H9 (cell line): Measurements from ENCODE around the gene PITX1. TPM values are rescaled to one million over a fixed set of nuclear protein-coding genes. Genes with fewer than 3 reads are reported as not detected.

ENCODE experiments used
- DNase-seq: peaks from one replicate; pipeline ENCODE4 v3.0.0-alpha.2; 2017
- H2AFZ ChIP-seq: one replicate; pipeline ENCODE4 v1.6.1; 2013; ENCODE audit warnings: mild to moderate bottlenecking, low read length, control low read depth, moderate library complexity
- H2AK5ac ChIP-seq: 2 replicates; pipeline ENCODE4 v1.6.1; 2013; ENCODE audit warnings: low read length, control low read depth, mixed read lengths; ENCODE audit not compliant: insufficient read length
- H2BK120ac ChIP-seq: one replicate; pipeline ENCODE4 v1.6.1; 2013; ENCODE audit warnings: low read depth, mild to moderate bottlenecking, low read length, control low read depth, inconsistent platforms; ENCODE audit not compliant: poor library complexity, severe bottlenecking
- H2BK12ac ChIP-seq: 2 replicates; pipeline ENCODE4 v1.6.1; 2013; ENCODE audit warnings: low read length, control low read depth, mixed read lengths, low read depth; ENCODE audit not compliant: insufficient read length
- H2BK15ac ChIP-seq: 2 replicates; pipeline ENCODE4 v1.6.1; 2013; ENCODE audit warnings: low read depth, low read length, control low read depth
- H2BK20ac ChIP-seq: one replicate; pipeline ENCODE4 v1.6.1; 2013; ENCODE audit warnings: low read depth, mild to moderate bottlenecking, low read length, control low read depth, inconsistent platforms; ENCODE audit not compliant: poor library complexity, severe bottlenecking
- H2BK5ac ChIP-seq: 2 replicates; pipeline ENCODE4 v1.6.1; 2013; ENCODE audit warnings: low read length, control low read depth, mixed read lengths; ENCODE audit not compliant: insufficient read length
- H3K14ac ChIP-seq: 2 replicates; pipeline ENCODE4 v1.6.1; 2013; ENCODE audit warnings: low read length, control low read depth; ENCODE audit not compliant: insufficient read depth
- H3K18ac ChIP-seq: 2 replicates; pipeline ENCODE4 v1.6.1; 2013; ENCODE audit warnings: low read depth, mild to moderate bottlenecking, mixed read lengths, low read length, control low read depth; ENCODE audit not compliant: insufficient read length
- H3K23ac ChIP-seq: 2 replicates; pipeline ENCODE4 v1.6.1; 2013; ENCODE audit warnings: low read length, control low read depth, mixed read lengths, low read depth; ENCODE audit not compliant: insufficient read length
- H3K23me2 ChIP-seq: 2 replicates; pipeline ENCODE4 v1.6.1; 2013; ENCODE audit warnings: low read depth, mild to moderate bottlenecking, mixed read lengths, low read length, control low read depth; ENCODE audit not compliant: insufficient read length, poor library complexity, severe bottlenecking
- H3K27ac ChIP-seq: 2 replicates; pipeline ENCODE4 v1.5.1; 2013; ENCODE audit warnings: low read length, control low read depth, mixed read lengths, low read depth; ENCODE audit not compliant: insufficient read length
- H3K27me3 ChIP-seq: 2 replicates; pipeline ENCODE4 v1.6.1; 2013; ENCODE audit warnings: low read length, control low read depth, inconsistent platforms; ENCODE audit not compliant: insufficient read depth
- H3K4ac ChIP-seq: 2 replicates; pipeline ENCODE4 v1.6.1; 2013; ENCODE audit warnings: low read depth, mild to moderate bottlenecking, control low read depth, inconsistent platforms, low read length, moderate library complexity
- H3K4me1 ChIP-seq: 2 replicates; pipeline ENCODE4 v1.6.1; 2013; ENCODE audit warnings: low read length, control low read depth, inconsistent platforms; ENCODE audit not compliant: insufficient read depth
- H3K4me2 ChIP-seq: 2 replicates; pipeline ENCODE4 v1.6.1; 2013; ENCODE audit warnings: low read length, control low read depth, mixed read lengths; ENCODE audit not compliant: insufficient read length, insufficient read depth
- H3K56ac ChIP-seq: 2 replicates; pipeline ENCODE4 v1.6.1; 2013; ENCODE audit warnings: low read depth, mild to moderate bottlenecking, mixed read lengths, low read length, control low read depth; ENCODE audit not compliant: insufficient read length
- H3K79me1 ChIP-seq: 2 replicates; pipeline ENCODE4 v1.6.1; 2013; ENCODE audit warnings: low read depth, mild to moderate bottlenecking, moderate library complexity, low read length, control low read depth, inconsistent platforms; ENCODE audit not compliant: insufficient read depth, poor library complexity, severe bottlenecking
- H3K79me2 ChIP-seq: 2 replicates; pipeline ENCODE4 v1.6.1; 2013; ENCODE audit warnings: low read length, control low read depth, inconsistent platforms; ENCODE audit not compliant: insufficient read depth
- H3K9ac ChIP-seq: 2 replicates; pipeline ENCODE4 v1.6.1; 2013; ENCODE audit warnings: low read length, control low read depth, mixed read lengths; ENCODE audit not compliant: insufficient read length; ENCODE audit errors: extremely low read depth
- H3K9me3 ChIP-seq: one replicate; pipeline ENCODE4 v1.6.1; 2013; ENCODE audit warnings: low read depth, low read length, inconsistent platforms; ENCODE audit not compliant: control insufficient read depth
- H3T11ph ChIP-seq: one replicate; pipeline ENCODE4 v1.6.1; 2013; ENCODE audit warnings: mild to moderate bottlenecking, low read length, control low read depth, inconsistent platforms
- H4K20me1 ChIP-seq: one replicate; pipeline ENCODE4 v1.6.1; 2013; ENCODE audit not compliant: control insufficient read depth, insufficient read length, insufficient read depth
- H4K5ac ChIP-seq: 2 replicates; pipeline ENCODE4 v1.6.1; 2013; ENCODE audit warnings: low read depth, mild to moderate bottlenecking, mixed read lengths, low read length, control low read depth; ENCODE audit not compliant: insufficient read length
- H4K8ac ChIP-seq: replicated peaks from 2 replicates; pipeline ENCODE4 v1.6.1; 2013; ENCODE audit warnings: low read length, control low read depth, mixed read lengths, low read depth; ENCODE audit not compliant: insufficient read length
- H4K91ac ChIP-seq: 2 replicates; pipeline ENCODE4 v1.6.1; 2013; ENCODE audit warnings: low read depth, mild to moderate bottlenecking, moderate library complexity, mixed read lengths, low read length, control low read depth; ENCODE audit not compliant: insufficient read length
- H3K27ac Mint-ChIP-seq, 3 experiments: 2 replicates in 2 of 3; 3 replicates in 1 of 3; pipeline ENCODE4 v1.8.0; 2020 to 2021; ENCODE audit warnings: mixed read lengths in 3 of 3, mild to moderate bottlenecking in 1 of 3, moderate library complexity in 1 of 3
- H3K27me3 Mint-ChIP-seq: 2 replicates; pipeline ENCODE4 v1.8.0; 2021; ENCODE audit warnings: low read depth, mild to moderate bottlenecking, moderate library complexity, mixed read lengths
- H3K36me3 Mint-ChIP-seq, 3 experiments: 2 replicates in 2 of 3; 3 replicates in 1 of 3; pipeline ENCODE4 v1.8.0; 2020 to 2021; ENCODE audit warnings: low read depth in 3 of 3, mixed read lengths in 3 of 3; ENCODE audit not compliant: insufficient read depth in 1 of 3
- H3K4me1 Mint-ChIP-seq, 2 experiments: 2 replicates each; pipeline ENCODE4 v1.8.0; 2020; ENCODE audit warnings: mixed read lengths in 2 of 2
- H3K4me3 Mint-ChIP-seq, 2 experiments: 2 replicates in 1 of 2; 3 replicates in 1 of 2; pipeline ENCODE4 v1.8.0; 2020 to 2021; ENCODE audit warnings: mild to moderate bottlenecking in 2 of 2, mixed read lengths in 2 of 2, moderate library complexity in 1 of 2
- H3K9me3 Mint-ChIP-seq, 2 experiments: 2 replicates in 1 of 2; 3 replicates in 1 of 2; pipeline ENCODE4 v1.8.0; 2020; ENCODE audit warnings: mild to moderate bottlenecking in 2 of 2, mixed read lengths in 2 of 2, moderate library complexity in 1 of 2
- whole genome bisulfite sequencing: extraction: QIAGEN DNeasy Blood & Tissue Kit; methylation state at CpG from one replicate; pipeline ENCODE4 v1.1.7; 2013; ENCODE audit warnings: missing lambda C conversion rate, low lambda C conversion rate, mixed read lengths; ENCODE audit not compliant: insufficient read length; ENCODE audit errors: extremely low coverage; 5-methylcytosine and 5-hydroxymethylcytosine counted together
- total RNA-seq: library from RNA; stranded (reverse); gene quantifications from 2 replicates; pipeline ENCODE4 v1.2.1, GENCODE V29; 2021
- TF ChIP-seq, protein P1 (sequence below): fragments of 200-600 bp; sonication (generic); conservative IDR thresholded peaks from 3 replicates; pipeline ENCODE4 v1.8.0; 2021; ENCODE audit warnings: antibody characterized with exemption, mild to moderate bottlenecking

PITX1 gene
- total RNA-seq, 1 experiment from 2014 or later, result not detected

DNA sequence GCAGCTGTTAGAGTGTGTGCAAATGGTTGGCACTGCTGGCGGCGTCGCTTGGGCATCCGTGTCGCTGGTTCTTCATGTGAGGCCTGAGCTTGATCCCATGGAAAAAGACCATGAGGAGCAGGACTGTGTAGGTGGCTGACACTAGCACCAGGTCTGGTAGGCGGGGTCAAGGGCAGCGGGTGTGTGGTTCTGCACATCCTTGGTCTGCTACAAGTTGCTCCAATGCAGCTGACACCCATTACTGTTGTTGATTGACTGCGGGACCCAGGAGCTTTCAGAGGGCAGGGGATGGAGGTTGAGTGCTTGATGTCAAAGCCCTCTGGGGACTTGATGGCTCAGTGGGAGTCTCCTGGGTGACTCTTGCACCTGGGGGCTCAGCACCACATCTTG, 29.0 kb upstream of the PITX1 start:
- Histone ChIP-seq H2BK20ac (no peak overlapping the region), H3K27me3 (no peaks in the 10 kb centered on the region), H2AK5ac (no peak overlapping the region), H2AFZ (no peak overlapping the region), H3K56ac (no peak overlapping the region), H3K4ac (no peak overlapping the region), H4K91ac (no peak overlapping the region), H3K79me2 (no peaks in the 10 kb centered on the region), H2BK5ac (no peak overlapping the region), H4K5ac (no peak overlapping the region), H3T11ph (no peak overlapping the region), H3K14ac (no peak overlapping the region), H4K8ac (no peak overlapping the region), H2BK15ac (no peak overlapping the region), H2BK12ac (no peak overlapping the region), H4K20me1 (no peaks in the 10 kb centered on the region), H2BK120ac (no peak overlapping the region), H3K4me2 (no peak overlapping the region), H3K27ac (no peak overlapping the region), H3K9ac (no peak overlapping the region), H3K18ac (no peak overlapping the region), H3K9me3 (no peaks in the 10 kb centered on the region), H3K23me2 (no peaks in the 10 kb centered on the region), H3K79me1 (no peaks in the 10 kb centered on the region), H3K4me1 (no peaks in the 10 kb centered on the region), H3K23ac (no peak overlapping the region)
- no peak overlapping the region for H3K4me3 Mint-ChIP-seq
- H3K36me3 Mint-ChIP-seq, result no peaks in the 10 kb centered on the region
- no peak for DNase-seq
- H3K27me3 Mint-ChIP-seq, result peaks cover 100% of the 10 kb centered on the region
- no peaks in the 10 kb centered on the region; a peak in 1 of 5 replicates for H3K9me3 Mint-ChIP-seq
- no peaks in the 10 kb centered on the region for H3K4me1 Mint-ChIP-seq
- no peak overlapping the region for H3K27ac Mint-ChIP-seq
- TF ChIP-seq, protein P1, sequence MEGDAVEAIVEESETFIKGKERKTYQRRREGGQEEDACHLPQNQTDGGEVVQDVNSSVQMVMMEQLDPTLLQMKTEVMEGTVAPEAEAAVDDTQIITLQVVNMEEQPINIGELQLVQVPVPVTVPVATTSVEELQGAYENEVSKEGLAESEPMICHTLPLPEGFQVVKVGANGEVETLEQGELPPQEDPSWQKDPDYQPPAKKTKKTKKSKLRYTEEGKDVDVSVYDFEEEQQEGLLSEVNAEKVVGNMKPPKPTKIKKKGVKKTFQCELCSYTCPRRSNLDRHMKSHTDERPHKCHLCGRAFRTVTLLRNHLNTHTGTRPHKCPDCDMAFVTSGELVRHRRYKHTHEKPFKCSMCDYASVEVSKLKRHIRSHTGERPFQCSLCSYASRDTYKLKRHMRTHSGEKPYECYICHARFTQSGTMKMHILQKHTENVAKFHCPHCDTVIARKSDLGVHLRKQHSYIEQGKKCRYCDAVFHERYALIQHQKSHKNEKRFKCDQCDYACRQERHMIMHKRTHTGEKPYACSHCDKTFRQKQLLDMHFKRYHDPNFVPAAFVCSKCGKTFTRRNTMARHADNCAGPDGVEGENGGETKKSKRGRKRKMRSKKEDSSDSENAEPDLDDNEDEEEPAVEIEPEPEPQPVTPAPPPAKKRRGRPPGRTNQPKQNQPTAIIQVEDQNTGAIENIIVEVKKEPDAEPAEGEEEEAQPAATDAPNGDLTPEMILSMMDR, result no peak
- WGBS, result no CpG with 5 or more reads among the region's 8 CpGs
